ENCODE results near the gene ARHGAP18.

GRCh38 chr6:129593233-129593564, 116.8 kb downstream of the ARHGAP18 start:
- TF ChIP-seq CTCF (IDR thresholded peaks at IDR 0.05; ENCODE audit: insufficient read depth, low read depth, low read length) = no peak
- no peak for TF ChIP-seq EZH2 (IDR thresholded peaks at IDR 0.05; ENCODE audit: insufficient read depth, low read length)
